Measurements from ENCODE around the gene OTOP2.

DNA sequence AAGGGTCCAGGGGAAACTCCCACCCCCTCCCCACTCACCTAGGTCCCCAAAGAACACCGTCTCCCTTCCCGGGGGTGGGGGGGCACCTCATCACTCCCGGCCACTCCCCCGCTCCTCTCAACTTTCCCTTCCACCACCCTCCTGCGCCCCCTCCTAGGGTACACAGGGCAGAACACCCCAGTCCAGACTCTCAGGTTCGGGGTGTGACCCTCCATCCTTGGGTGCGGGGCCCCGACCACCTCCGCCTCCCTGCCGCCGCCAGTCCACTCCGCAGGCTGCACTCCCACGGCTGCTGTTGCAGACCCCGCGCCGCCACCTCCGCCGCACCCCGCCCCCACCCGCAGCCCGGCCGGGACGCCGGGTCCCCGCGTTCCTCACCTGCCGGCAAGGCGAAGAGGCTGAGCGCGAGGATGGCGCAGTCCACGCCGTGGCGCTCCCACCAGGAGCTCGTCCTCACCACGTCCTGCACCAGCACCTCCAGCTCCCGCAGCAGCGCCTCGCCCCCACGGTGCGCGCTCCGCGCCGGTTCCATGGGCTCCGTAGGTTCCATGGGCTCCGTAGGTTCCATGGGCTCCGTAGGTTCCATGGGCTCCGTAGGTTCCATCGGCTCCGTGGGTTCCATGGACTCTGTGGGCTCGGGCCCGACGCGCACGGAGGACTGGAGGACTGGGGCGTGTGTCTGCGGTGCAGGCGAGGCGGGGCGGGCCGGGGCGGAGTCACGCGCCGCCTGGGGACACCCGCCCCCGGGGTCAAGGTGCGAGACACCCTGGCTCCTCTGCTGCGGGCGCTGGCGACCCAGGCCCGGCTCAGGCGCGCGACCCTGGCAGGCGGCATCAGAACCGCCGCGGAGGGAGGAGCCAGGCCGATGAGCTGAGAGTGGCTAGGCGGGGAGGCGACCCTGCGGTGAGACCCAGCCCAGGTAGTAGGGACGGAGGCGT is 30.8 kb upstream of the OTOP2 start, which contains the start of gene FADS6:
- TF ChIP-seq, protein P1, sequence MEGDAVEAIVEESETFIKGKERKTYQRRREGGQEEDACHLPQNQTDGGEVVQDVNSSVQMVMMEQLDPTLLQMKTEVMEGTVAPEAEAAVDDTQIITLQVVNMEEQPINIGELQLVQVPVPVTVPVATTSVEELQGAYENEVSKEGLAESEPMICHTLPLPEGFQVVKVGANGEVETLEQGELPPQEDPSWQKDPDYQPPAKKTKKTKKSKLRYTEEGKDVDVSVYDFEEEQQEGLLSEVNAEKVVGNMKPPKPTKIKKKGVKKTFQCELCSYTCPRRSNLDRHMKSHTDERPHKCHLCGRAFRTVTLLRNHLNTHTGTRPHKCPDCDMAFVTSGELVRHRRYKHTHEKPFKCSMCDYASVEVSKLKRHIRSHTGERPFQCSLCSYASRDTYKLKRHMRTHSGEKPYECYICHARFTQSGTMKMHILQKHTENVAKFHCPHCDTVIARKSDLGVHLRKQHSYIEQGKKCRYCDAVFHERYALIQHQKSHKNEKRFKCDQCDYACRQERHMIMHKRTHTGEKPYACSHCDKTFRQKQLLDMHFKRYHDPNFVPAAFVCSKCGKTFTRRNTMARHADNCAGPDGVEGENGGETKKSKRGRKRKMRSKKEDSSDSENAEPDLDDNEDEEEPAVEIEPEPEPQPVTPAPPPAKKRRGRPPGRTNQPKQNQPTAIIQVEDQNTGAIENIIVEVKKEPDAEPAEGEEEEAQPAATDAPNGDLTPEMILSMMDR (IDR thresholded peaks at IDR 0.05) = no peak
- TF ChIP-seq POLR2AphosphoS5 (IDR thresholded peaks at IDR 0.05; ENCODE audit: insufficient read depth in 1 of 2, low read depth in 1 of 2) (no peak), POLR2A (IDR thresholded peaks at IDR 0.05) (no peak)
